Heart left ventricle (tissue), 16 donors: ENCODE results near the gene TBCE. TPM values are rescaled to one million over a fixed set of nuclear protein-coding genes. Genes with fewer than 3 reads are reported as not detected.
"Not testable (repeated sequence)": the region's sequence is repeated elsewhere in the genome, so short reads cannot be mapped to it uniquely, and the experiment has no call there.

Experiments used
- ATAC-seq, 4 donors: fragments of 200-7000 bp; cut with Tn5 transposase; one replicate each; pipeline ENCODE4 v1.9.1; 2020 to 2022; ENCODE audit warnings: moderate library complexity in 4 of 4, mild to moderate bottlenecking in 3 of 4, moderate number of reproducible peaks in 1 of 4
- DNase-seq, 5 donors: peaks; one replicate each; pipeline ENCODE4 v3.0.0-alpha.2; 2020
- H3K27ac ChIP-seq, 12 donors: fragments of 200-600 bp; sonication (generic) in 4 of 12; one replicate each; pipeline versions ENCODE4 v1.5.0 to v1.8.0; 2016 to 2022; ENCODE audit warnings: mild to moderate bottlenecking in 2 of 12
- H3K27me3 ChIP-seq, 9 donors: fragments of 200-600 bp; sonication (generic) in 2 of 9; one replicate each; pipeline versions ENCODE4 v1.5.1 to v1.8.0; 2016 to 2022; ENCODE audit warnings: mild to moderate bottlenecking in 3 of 9
- H3K36me3 ChIP-seq, 9 donors: fragments of 200-600 bp; sonication (generic) in 2 of 9; one replicate each; pipeline versions ENCODE4 v1.5.0 to v1.8.0; 2018 to 2022; ENCODE audit warnings: mild to moderate bottlenecking in 2 of 9
- H3K4me1 ChIP-seq, 12 donors: fragments of 200-600 bp; sonication (generic) in 4 of 12; one replicate each; pipeline versions ENCODE4 v1.5.0 to v1.8.0; 2016 to 2022; ENCODE audit warnings: mild to moderate bottlenecking in 3 of 12
- H3K4me3 ChIP-seq, 12 donors: fragments of 200-600 bp; sonication (generic) in 4 of 12; one replicate each; pipeline versions ENCODE4 v1.5.0 to v1.8.0; 2017 to 2022; ENCODE audit warnings: mild to moderate bottlenecking in 9 of 12, moderate library complexity in 4 of 12
- H3K9me3 ChIP-seq, 12 donors: fragments of 200-600 bp; sonication (generic) in 4 of 12; one replicate each; pipeline versions ENCODE4 v1.5.0 to v1.8.0; 2016 to 2022; ENCODE audit warnings: mild to moderate bottlenecking in 1 of 12
- CTCF ChIP-seq, 12 donors: fragments of 200-600 bp; sonication (generic) in 4 of 12; IDR thresholded peaks; one replicate each; pipeline versions ENCODE4 v1.5.0 to v1.8.0; 2018 to 2022; ENCODE audit warnings: antibody characterized with exemption in 12 of 12, mild to moderate bottlenecking in 5 of 12
- POLR2A ChIP-seq, 2 donors: fragments of 450-650 bp; IDR thresholded peaks; one replicate each; pipeline ENCODE4 v1.6.1; 2017; ENCODE audit warnings: antibody characterized with exemption in 2 of 2, mild to moderate bottlenecking in 2 of 2, moderate library complexity in 2 of 2
- WGBS, 4 donors: extraction: QIAGEN DNeasy Blood & Tissue Kit in 2 of 4; methylation state at CpG; one replicate each; pipeline versions ENCODE4 v1.1.5 to v1.1.7; 2013 to 2018; 5-methylcytosine and 5-hydroxymethylcytosine counted together
- intact Hi-C, 10 donors: fragments of 100-400 bp; cut with DNase I; formaldehyde crosslinking; loops; one replicate each; pipeline versions ENCODE4 v1.11.1 to v1.14.2; 2022
- polyA plus RNA-seq, 2 donors: library from polyadenylated mRNA; stranded (reverse); fragments of 200-250 nt; gene quantifications; one replicate each; pipeline ENCODE4 v1.2.3, GENCODE V29; 2013
- total RNA-seq, 9 donors: library from RNA; depleted of rRNA in 2 of 9; stranded (reverse); fragments of >200 nt in 2 of 9; fragmentation: NEBNext Ultra II Directional in 3 of 9; extraction: Animal tissue kit (Norgen Biotek cat#: 25700) in 3 of 9; gene quantifications; one replicate each; pipeline versions ENCODE4 v1.1.0 to v1.2.4, GENCODE V29; 2016 to 2023
- donor health status: ischemic (EF 13 %, LVEDD 7.1; RV severe dilation, severe dysfunction).
- donor health status: healthy with polysubstance abuse.
- donor health status: DM: no; HTN: yes; CAD: no.
- donor health status: DM: no; HTN: no; CAD: no.
- donor health status: ischemic (EF 25% LVEDD 6.9; RV normal size, moderate dysfunction).
- donor health status: ischemic (EF 25% LVEDD 5.7; RV mildly dilated, moderate dysfunction).
- donor health status: healthy.
- donor health status: DM: yes; HTN: yes; CAD: no.
- donor health status: ischemic (EF 35%, LVEDD 5.7; RV mildly dilated, moderate dysfunction).
- donor health status: nonischemic (EF 11% LVEDD 7.7; RV severe dilation, severe dysfunction).
- donor health status: DM: yes; HTN: yes; CAD: no.
- donor health status: PGD.
- donor health status: ischemic (EF 29% LVEDD 5.4; RV normal size, mild dysfunction).
- donor health status: nonischemic (EF 23%, LVEDD 6.1; RV moderate dilation, normal function).

TBCE gene
- total and polyA plus RNA-seq, 11 donors: 15.2 to 39.5 (median 18.2) TPM

- DNase-seq: no peak
- intact Hi-C loops: no loop called here
- TF ChIP-seq POLR2A (IDR thresholded peaks at IDR 0.05) (no peak), CTCF (IDR thresholded peaks at IDR 0.05) (no peak)
- Histone ChIP-seq H3K4me3 (no peak overlapping the region), H3K27ac (no peak overlapping the region), H3K27me3 (no peaks in the 10 kb centered on the region), H3K9me3 (no peaks in the 10 kb centered on the region), H3K4me1 (peaks cover 0 to 4% (median 0%) of the 10 kb centered on the region in 12 donors), H3K36me3 (peaks cover 0 to 99% (median 86%) of the 10 kb centered on the region in 9 donors)
- WGBS, 4 donors: 54 to 75% (median 70%) methylated on average over 2 of the region's 2 CpGs
- no peak for ATAC-seq
These were observed 83.8 kb downstream of the TBCE start for GRCh38 chr1:235450886-235451483.

- Histone ChIP-seq H3K27ac (no peak overlapping the region), H3K4me1 (no peaks in the 10 kb centered on the region), H3K4me3 (no peak overlapping the region), H3K9me3 (no peaks in the 10 kb centered on the region), H3K36me3 (peaks cover 0 to 75% (median 66%) of the 10 kb centered on the region in 9 donors), H3K27me3 (no peaks in the 10 kb centered on the region)
- DNase-seq (no peak), ATAC-seq (no peak)
- intact Hi-C loops: no loop called here
- no peak for TF ChIP-seq POLR2A (IDR thresholded peaks at IDR 0.05)
- TF ChIP-seq CTCF (IDR thresholded peaks at IDR 0.05): no peak
- 95 to 97% (median 96%) methylated on average over 8 of the region's 8 CpGs for WGBS, 4 donors
These were observed 86.8 kb downstream of the TBCE start for GRCh38 chr1:235454021-235454420.

GRCh38 chr1:235455097-235455496 is 87.9 kb downstream of the TBCE start:
- no peak for TF ChIP-seq CTCF (IDR thresholded peaks at IDR 0.05)
- TF ChIP-seq POLR2A (IDR thresholded peaks at IDR 0.05): no peak
- intact Hi-C loops: no loop called here
- WGBS, 4 donors: 79 to 82% (median 80%) methylated on average over 2 of the region's 2 CpGs
- no peak for ATAC-seq
- H3K9me3 ChIP-seq: no peaks in the 10 kb centered on the region
- no peak overlapping the region for H3K27ac ChIP-seq
- no peak for DNase-seq
- no peaks in the 10 kb centered on the region for H3K4me1 ChIP-seq
- H3K27me3 ChIP-seq: no peaks in the 10 kb centered on the region
- no peak overlapping the region for H3K4me3 ChIP-seq
- H3K36me3 ChIP-seq: peaks cover 0 to 64% (median 55%) of the 10 kb centered on the region in 9 donors

GRCh38 chr1:235455823-235456222 is 88.6 kb downstream of the TBCE start:
- peaks cover 0 to 57% (median 48%) of the 10 kb centered on the region in 9 donors for H3K36me3 ChIP-seq
- no peaks in the 10 kb centered on the region for H3K9me3 ChIP-seq
- no peak overlapping the region for H3K27ac ChIP-seq
- intact Hi-C loops: no loop called here
- H3K27me3 ChIP-seq: no peaks in the 10 kb centered on the region
- no peak for DNase-seq
- H3K4me1 ChIP-seq: no peaks in the 10 kb centered on the region
- 67 to 74% (median 72%) methylated on average over 4 of the region's 4 CpGs for WGBS, 4 donors
- no peak for ATAC-seq
- no peak for TF ChIP-seq CTCF (IDR thresholded peaks at IDR 0.05)
- H3K4me3 ChIP-seq: no peak overlapping the region

GRCh38 chr1:235457856-235458255 is 90.6 kb downstream of the TBCE start:
- DNase-seq, H3K4me1 ChIP-seq, H3K9me3 ChIP-seq, H3K27ac ChIP-seq, intact Hi-C loops, H3K27me3 ChIP-seq, ATAC-seq, H3K4me3 ChIP-seq: not testable (repeated sequence)
- 95 to 98% (median 97%) methylated on average over 7 of the region's 7 CpGs for WGBS, 4 donors
- peaks cover 0 to 48% (median 35%) of the 10 kb centered on the region in 9 donors for H3K36me3 ChIP-seq
